ENCODE results near the gene IRF8.

Gene IRF8

DNA sequence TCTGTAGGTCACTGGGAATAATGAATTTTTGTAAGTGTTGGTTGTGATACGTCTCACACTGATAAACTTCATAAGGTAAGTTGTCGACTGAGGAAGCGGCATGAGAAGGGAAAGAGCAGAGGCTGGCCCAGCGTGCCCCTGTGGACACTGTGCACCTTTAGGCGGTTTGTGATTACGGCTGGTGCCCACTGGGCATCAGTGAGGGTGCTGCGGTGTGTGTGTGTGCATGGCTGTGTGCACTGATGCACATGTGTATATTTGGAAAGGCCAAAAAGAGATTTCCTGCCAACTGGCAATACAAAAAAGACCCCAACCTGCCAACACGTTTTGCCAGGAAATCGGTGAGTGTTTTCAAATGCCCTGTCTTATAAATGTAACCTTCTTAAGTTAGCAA is 11.9 kb downstream of the IRF8 start:
- WGBS (ENCODE audit: extremely low coverage, insufficient coverage, low lambda C conversion rate) = no CpG with 5 or more reads among the region's 9 CpGs
- no peaks in the 10 kb centered on the region for H3K27me3 ChIP-seq (ENCODE audit: insufficient read depth, low read length, poor library complexity)

GRCh38 chr16:85911251-85911930 is 12.4 kb downstream of the IRF8 start:
- WGBS (ENCODE audit: extremely low coverage, insufficient coverage, low lambda C conversion rate) = no CpG with 5 or more reads among the region's 15 CpGs
- Histone ChIP-seq H3K27me3 (ENCODE audit: insufficient read depth, low read length, poor library complexity) (no peaks in the 10 kb centered on the region), H2BK5ac (ENCODE audit: low read length) (no peak overlapping the region), H3K9ac (ENCODE audit: low read length) (no peak overlapping the region), H3K56ac (ENCODE audit: low read length) (no peak overlapping the region), H3K79me2 (ENCODE audit: control insufficient read depth, insufficient read depth, low read length) (no peaks in the 10 kb centered on the region), H3K36me3 (ENCODE audit: control insufficient read depth, insufficient read depth, low read length) (no peaks in the 10 kb centered on the region), H3K27ac (ENCODE audit: low read depth, low read length) (no peak overlapping the region), H2AK5ac (ENCODE audit: low read length) (no peak overlapping the region), H3K4me1 (ENCODE audit: control insufficient read depth, low read depth, low read length) (no peaks in the 10 kb centered on the region), H3K18ac (ENCODE audit: low read length) (no peak overlapping the region), H3K23ac (ENCODE audit: low read length) (no peak overlapping the region), H4K8ac (ENCODE audit: low read depth, low read length) (no peak overlapping the region), H3K4ac (ENCODE audit: low read depth, low read length) (no peak overlapping the region), H4K5ac (ENCODE audit: low read length) (no peak overlapping the region), H2BK15ac (replicated peaks; ENCODE audit: low read depth) (no peak overlapping the region), H3K79me1 (ENCODE audit: low read length) (no peaks in the 10 kb centered on the region), H2BK120ac (ENCODE audit: low read depth, low read length) (no peak overlapping the region), H3K4me3 (ENCODE audit: low read length) (no peak overlapping the region), H3K4me2 (ENCODE audit: low read length) (no peak overlapping the region)
- no peak for DNase-seq

More for the DNA sequence above, 11.9 kb downstream of the IRF8 start:
- Histone ChIP-seq H3K4me2 (ENCODE audit: low read length) (no peak overlapping the region), H3K23ac (ENCODE audit: low read length) (no peak overlapping the region), H2BK15ac (replicated peaks; ENCODE audit: low read depth) (no peak overlapping the region), H3K79me2 (ENCODE audit: control insufficient read depth, insufficient read depth, low read length) (no peaks in the 10 kb centered on the region), H3K18ac (ENCODE audit: low read length) (no peak overlapping the region), H4K8ac (ENCODE audit: low read depth, low read length) (no peak overlapping the region), H3K27ac (ENCODE audit: low read depth, low read length) (no peak overlapping the region), H3K4ac (ENCODE audit: low read depth, low read length) (no peak overlapping the region), H3K9ac (ENCODE audit: low read length) (no peak overlapping the region), H3K79me1 (ENCODE audit: low read length) (no peaks in the 10 kb centered on the region), H3K36me3 (ENCODE audit: control insufficient read depth, insufficient read depth, low read length) (no peaks in the 10 kb centered on the region), H2AK5ac (ENCODE audit: low read length) (no peak overlapping the region), H2BK5ac (ENCODE audit: low read length) (no peak overlapping the region), H3K4me3 (ENCODE audit: low read length) (no peak overlapping the region), H3K4me1 (ENCODE audit: control insufficient read depth, low read depth, low read length) (no peaks in the 10 kb centered on the region), H2BK120ac (ENCODE audit: low read depth, low read length) (no peak overlapping the region), H4K5ac (ENCODE audit: low read length) (no peak overlapping the region), H3K56ac (ENCODE audit: low read length) (no peak overlapping the region)
- DNase-seq = no peak

GRCh38 chr16:85912211-85912974 is 13.4 kb downstream of the IRF8 start:
- Histone ChIP-seq H3K4me2 (ENCODE audit: low read length) (no peak overlapping the region), H3K4me3 (ENCODE audit: low read length) (no peak overlapping the region), H3K79me1 (ENCODE audit: low read length) (no peaks in the 10 kb centered on the region), H3K4me1 (ENCODE audit: control insufficient read depth, low read depth, low read length) (no peaks in the 10 kb centered on the region), H2BK5ac (ENCODE audit: low read length) (no peak overlapping the region), H2BK15ac (replicated peaks; ENCODE audit: low read depth) (no peak overlapping the region), H3K79me2 (ENCODE audit: control insufficient read depth, insufficient read depth, low read length) (no peaks in the 10 kb centered on the region), H4K5ac (ENCODE audit: low read length) (no peak overlapping the region), H3K9ac (ENCODE audit: low read length) (no peak overlapping the region), H3K27ac (ENCODE audit: low read depth, low read length) (no peak overlapping the region), H3K23ac (ENCODE audit: low read length) (no peak overlapping the region), H4K8ac (ENCODE audit: low read depth, low read length) (no peak overlapping the region), H3K27me3 (ENCODE audit: insufficient read depth, low read length, poor library complexity) (no peaks in the 10 kb centered on the region), H3K4ac (ENCODE audit: low read depth, low read length) (no peak overlapping the region), H2BK120ac (ENCODE audit: low read depth, low read length) (no peak overlapping the region), H3K36me3 (ENCODE audit: control insufficient read depth, insufficient read depth, low read length) (no peaks in the 10 kb centered on the region), H3K56ac (ENCODE audit: low read length) (no peak overlapping the region), H2AK5ac (ENCODE audit: low read length) (no peak overlapping the region), H3K18ac (ENCODE audit: low read length) (no peak overlapping the region)
- WGBS (ENCODE audit: extremely low coverage, insufficient coverage, low lambda C conversion rate) = no CpG with 5 or more reads among the region's 13 CpGs
- DNase-seq = no peak

DNA sequence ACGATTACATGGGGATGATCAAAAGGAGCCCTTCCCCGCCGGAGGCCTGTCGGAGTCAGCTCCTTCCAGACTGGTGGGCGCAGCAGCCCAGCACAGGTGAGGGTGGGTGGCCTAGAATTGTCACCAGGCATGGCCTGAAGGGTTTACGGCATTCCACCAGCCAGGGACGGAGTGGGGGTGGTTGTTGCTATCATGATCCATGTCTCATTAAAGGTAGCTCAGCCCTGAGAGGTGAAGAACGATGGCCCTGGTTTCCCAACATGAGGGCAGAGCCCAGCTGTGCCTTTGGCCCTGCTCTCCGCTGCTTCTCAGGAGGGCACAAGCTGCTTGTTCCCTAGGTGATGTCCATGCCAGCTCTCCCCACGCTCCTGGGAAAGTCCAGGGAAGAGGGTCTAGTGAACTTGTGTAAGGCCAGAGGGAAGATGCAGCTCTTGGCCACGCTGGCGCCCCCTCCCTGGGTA is 14.2 kb downstream of the IRF8 start:
- WGBS (ENCODE audit: extremely low coverage, insufficient coverage, low lambda C conversion rate) = no CpG with 5 or more reads among the region's 12 CpGs
- Histone ChIP-seq H3K4me2 (ENCODE audit: low read length) (no peak overlapping the region), H4K5ac (ENCODE audit: low read length) (no peak overlapping the region), H3K4me1 (ENCODE audit: control insufficient read depth, low read depth, low read length) (no peaks in the 10 kb centered on the region), H3K4ac (ENCODE audit: low read depth, low read length) (no peak overlapping the region), H2AK5ac (ENCODE audit: low read length) (no peak overlapping the region), H3K79me1 (ENCODE audit: low read length) (no peaks in the 10 kb centered on the region), H4K8ac (ENCODE audit: low read depth, low read length) (no peak overlapping the region), H3K23ac (ENCODE audit: low read length) (no peak overlapping the region), H2BK15ac (replicated peaks; ENCODE audit: low read depth) (no peak overlapping the region), H3K56ac (ENCODE audit: low read length) (no peak overlapping the region), H3K4me3 (ENCODE audit: low read length) (no peak overlapping the region), H3K27me3 (ENCODE audit: insufficient read depth, low read length, poor library complexity) (no peaks in the 10 kb centered on the region), H2BK120ac (ENCODE audit: low read depth, low read length) (no peak overlapping the region), H3K18ac (ENCODE audit: low read length) (no peak overlapping the region), H3K36me3 (ENCODE audit: control insufficient read depth, insufficient read depth, low read length) (no peaks in the 10 kb centered on the region), H2BK5ac (ENCODE audit: low read length) (no peak overlapping the region), H3K79me2 (ENCODE audit: control insufficient read depth, insufficient read depth, low read length) (no peaks in the 10 kb centered on the region), H3K9ac (ENCODE audit: low read length) (no peak overlapping the region), H3K27ac (ENCODE audit: low read depth, low read length) (no peak overlapping the region)
- no peak for DNase-seq

- no peak for DNase-seq
- Histone ChIP-seq H3K4me2 (ENCODE audit: low read length) (no peak overlapping the region), H3K27me3 (ENCODE audit: insufficient read depth, low read length, poor library complexity) (no peaks in the 10 kb centered on the region), H3K4me3 (ENCODE audit: low read length) (no peak overlapping the region), H2BK15ac (replicated peaks; ENCODE audit: low read depth) (no peak overlapping the region), H3K36me3 (ENCODE audit: control insufficient read depth, insufficient read depth, low read length) (no peaks in the 10 kb centered on the region), H3K23ac (ENCODE audit: low read length) (peak overlapping the region; percentile 75), H4K8ac (ENCODE audit: low read depth, low read length) (no peak overlapping the region), H4K5ac (ENCODE audit: low read length) (no peak overlapping the region), H2AK5ac (ENCODE audit: low read length) (no peak overlapping the region), H3K79me1 (ENCODE audit: low read length) (no peaks in the 10 kb centered on the region), H3K79me2 (ENCODE audit: control insufficient read depth, insufficient read depth, low read length) (no peaks in the 10 kb centered on the region), H2BK5ac (ENCODE audit: low read length) (no peak overlapping the region), H3K18ac (ENCODE audit: low read length) (no peak overlapping the region), H3K4me1 (ENCODE audit: control insufficient read depth, low read depth, low read length) (no peaks in the 10 kb centered on the region), H3K56ac (ENCODE audit: low read length) (no peak overlapping the region), H2BK120ac (ENCODE audit: low read depth, low read length) (no peak overlapping the region), H3K27ac (ENCODE audit: low read depth, low read length) (no peak overlapping the region), H3K9ac (ENCODE audit: low read length) (no peak overlapping the region), H3K4ac (ENCODE audit: low read depth, low read length) (no peak overlapping the region)
- no CpG with 5 or more reads among the region's 16 CpGs for WGBS (ENCODE audit: extremely low coverage, insufficient coverage, low lambda C conversion rate)
Measured at GRCh38 chr16:85913688-85914422, 14.9 kb downstream of the IRF8 start.

Data from mesendoderm (in vitro differentiated cells).